H1 (cell line): ENCODE results near the gene WFDC11. TPM values are rescaled to one million over a fixed set of nuclear protein-coding genes. Genes with fewer than 3 reads are reported as not detected.

Experiments used
- CTCF ChIA-PET: fragments of 300-600 bp; sonication (Branson Sonifier 250); formaldehyde crosslinking; loops from one replicate; lab custom pipeline; 2021; ENCODE audit not compliant: partially characterized antibody; lab: Charles Lee
- POLR2A ChIA-PET: fragments of 300-600 bp; sonication (Branson Sonifier 250); formaldehyde crosslinking; loops from one replicate; lab custom pipeline; 2021; ENCODE audit warnings: inconsistent platforms; ENCODE audit not compliant: partially characterized antibody; lab: Charles Lee
- DNase-seq, 2 experiments: peaks; one replicate each; pipeline versions ENCODE4 v3.0.0 to v3.0.0-alpha.2; 2010 to 2022; ENCODE audit warnings: low spot score in 2 of 2, low read depth in 1 of 2, mixed read lengths in 1 of 2
- FAIRE-seq: peaks from 2 replicates; lab custom pipeline; 2011; peaks lifted over from hg19 to GRCh38; lab: Jason Lieb, UNC
- H2AFZ ChIP-seq: 2 replicates; pipeline ENCODE4 v1.8.1; 2012; ENCODE audit warnings: low read length, inconsistent platforms
- H2AK5ac ChIP-seq: 2 replicates; pipeline ENCODE4 v1.6.1; 2013; ENCODE audit warnings: low read depth, low read length
- H2BK120ac ChIP-seq: replicated peaks from 2 replicates; pipeline ENCODE3; 2013; ENCODE audit warnings: low read depth, low read length, inconsistent platforms
- H2BK12ac ChIP-seq: 2 replicates; pipeline ENCODE4 v1.6.1; 2013; ENCODE audit warnings: low read depth, low read length
- H2BK15ac ChIP-seq: 2 replicates; pipeline ENCODE4 v1.6.1; 2013; ENCODE audit warnings: low read length
- H2BK20ac ChIP-seq: 2 replicates; pipeline ENCODE4 v1.6.1; 2013; ENCODE audit warnings: low read length
- H2BK5ac ChIP-seq: 2 replicates; pipeline ENCODE4 v1.6.1; 2013; ENCODE audit warnings: low read depth, low read length
- H3K14ac ChIP-seq: 2 replicates; pipeline ENCODE4 v1.6.1; 2013; ENCODE audit warnings: inconsistent platforms; ENCODE audit not compliant: insufficient read length
- H3K18ac ChIP-seq: 2 replicates; pipeline ENCODE4 v1.6.1; 2013; ENCODE audit warnings: low read length; ENCODE audit errors: extremely low read depth
- H3K23ac ChIP-seq: 2 replicates; pipeline ENCODE4 v1.6.1; 2013; ENCODE audit warnings: inconsistent platforms; ENCODE audit not compliant: insufficient read length
- H3K23me2 ChIP-seq: 2 replicates; pipeline ENCODE4 v1.6.1; 2013; ENCODE audit warnings: low read depth, low read length
- H3K27ac ChIP-seq: 2 replicates; pipeline ENCODE4 v1.6.1; 2011; ENCODE audit warnings: low read depth, low read length, inconsistent platforms
- H3K27me3 ChIP-seq, 4 experiments: replicated peaks in 1 of 4; 1 replicate in 1 of 4; 2 replicates in 3 of 4; pipeline versions ENCODE4 v1.6.1 to v1.8.1; 2011 to 2013; ENCODE audit warnings: low read length in 3 of 4, mild to moderate bottlenecking in 3 of 4, inconsistent platforms in 2 of 4, mixed read lengths in 2 of 4, moderate library complexity in 1 of 4; ENCODE audit not compliant: control insufficient read depth in 3 of 4, insufficient read depth in 3 of 4; ENCODE audit errors: extremely low read depth in 1 of 4
- H3K36me3 ChIP-seq, 4 experiments: 2 replicates each; pipeline versions ENCODE4 v1.6.1 to v1.8.1; 2011 to 2013; ENCODE audit warnings: mild to moderate bottlenecking in 4 of 4, low read length in 3 of 4, moderate library complexity in 2 of 4, control low read depth in 1 of 4, inconsistent platforms in 1 of 4; ENCODE audit not compliant: insufficient read depth in 4 of 4, control insufficient read depth in 2 of 4
- H3K4ac ChIP-seq: replicated peaks from 2 replicates; pipeline ENCODE3; 2013; ENCODE audit warnings: low read length, low read depth, mixed read lengths, inconsistent platforms; ENCODE audit not compliant: insufficient read length
- H3K4me1 ChIP-seq, 4 experiments: replicated peaks in 1 of 4; 1 replicate in 1 of 4; 2 replicates in 3 of 4; pipeline versions ENCODE4 v1.6.1 to v1.8.1; 2011 to 2013; ENCODE audit warnings: low read length in 3 of 4, inconsistent platforms in 2 of 4, mixed read lengths in 1 of 4; ENCODE audit not compliant: insufficient read depth in 4 of 4, control insufficient read depth in 3 of 4
- H3K4me2 ChIP-seq, 2 experiments: 2 replicates each; pipeline versions ENCODE4 v1.6.1 to v1.8.1; 2011 to 2013; ENCODE audit warnings: low read depth in 2 of 2, low read length in 2 of 2, control low read depth in 1 of 2, inconsistent platforms in 1 of 2, mild to moderate bottlenecking in 1 of 2; ENCODE audit not compliant: insufficient read depth in 1 of 2
- H3K4me3 ChIP-seq, 4 experiments: fragments of 200-600, 300-600 bp in 1 of 4; sonication (generic), shearing (Covaris generic), sonication (Bioruptor Twin) in 1 of 4; 2 replicates each; pipeline versions ENCODE4 v1.5.1 to v1.8.1; 2011 to 2016; ENCODE audit warnings: low read length in 4 of 4, low read depth in 3 of 4, control low read depth in 2 of 4, inconsistent platforms in 2 of 4, mild to moderate bottlenecking in 2 of 4, mixed read lengths in 1 of 4, moderate library complexity in 1 of 4; ENCODE audit not compliant: insufficient read depth in 2 of 4; ENCODE audit errors: extremely low read depth in 1 of 4
- H3K56ac ChIP-seq: replicated peaks from 2 replicates; pipeline ENCODE3; 2013; ENCODE audit warnings: low read depth, mild to moderate bottlenecking, mixed read lengths, low read length, inconsistent platforms; ENCODE audit not compliant: insufficient read length
- H3K79me1 ChIP-seq: 2 replicates; pipeline ENCODE4 v1.6.1; 2013; ENCODE audit warnings: low read depth, low read length, control low read depth
- H3K79me2 ChIP-seq, 2 experiments: 2 replicates each; pipeline versions ENCODE4 v1.6.1 to v1.8.1; 2012 to 2013; ENCODE audit warnings: low read length in 2 of 2, mild to moderate bottlenecking in 2 of 2, inconsistent platforms in 1 of 2; ENCODE audit not compliant: insufficient read depth in 2 of 2, control insufficient read depth in 1 of 2
- H3K9ac ChIP-seq, 4 experiments: replicated peaks in 1 of 4; 1 replicate in 1 of 4; 2 replicates in 3 of 4; pipeline versions ENCODE4 v1.6.1 to v1.8.1; 2011 to 2013; ENCODE audit warnings: low read depth in 3 of 4, low read length in 3 of 4, control low read depth in 2 of 4, mild to moderate bottlenecking in 2 of 4, moderate library complexity in 2 of 4, inconsistent platforms in 1 of 4; ENCODE audit errors: extremely low read depth in 1 of 4
- H3K9me3 ChIP-seq, 2 experiments: 2 replicates each; pipeline versions ENCODE4 v1.6.1 to v1.8.1; 2012 to 2013; ENCODE audit warnings: mild to moderate bottlenecking in 2 of 2, moderate library complexity in 2 of 2, control low read depth in 1 of 2, inconsistent platforms in 1 of 2, low read depth in 1 of 2, low read length in 1 of 2, mixed read lengths in 1 of 2; ENCODE audit not compliant: insufficient read depth in 2 of 2
- H4K20me1 ChIP-seq, 2 experiments: replicated peaks in 1 of 2; 2 replicates each; pipeline versions ENCODE3 to v1.8.1; 2011 to 2013; ENCODE audit warnings: inconsistent platforms in 2 of 2, low read length in 2 of 2, mild to moderate bottlenecking in 1 of 2; ENCODE audit not compliant: insufficient read depth in 2 of 2, control insufficient read depth in 1 of 2
- H4K5ac ChIP-seq: 2 replicates; pipeline ENCODE4 v1.6.1; 2013; ENCODE audit warnings: low read length, low read depth, mixed read lengths, inconsistent platforms; ENCODE audit not compliant: insufficient read length
- H4K8ac ChIP-seq: 2 replicates; pipeline ENCODE4 v1.8.0; 2013; ENCODE audit warnings: mild to moderate bottlenecking, moderate library complexity, low read length, inconsistent platforms; ENCODE audit not compliant: insufficient read depth; ENCODE audit errors: extremely low read depth
- H4K91ac ChIP-seq: replicated peaks from 2 replicates; pipeline ENCODE3; 2013; ENCODE audit warnings: low read length, mixed read lengths, inconsistent platforms; ENCODE audit not compliant: insufficient read length
- EP300 ChIP-seq, 2 experiments: IDR thresholded peaks; 1 replicate in 1 of 2; 2 replicates in 1 of 2; pipeline ENCODE4 v1.6.1; 2011 to 2012; ENCODE audit warnings: low read depth in 2 of 2, low read length in 2 of 2, mild to moderate bottlenecking in 2 of 2, borderline replicate concordance in 1 of 2, inconsistent platforms in 1 of 2, moderate library complexity in 1 of 2
- SIX5 ChIP-seq: IDR thresholded peaks from 2 replicates; pipeline ENCODE4 v1.6.1; 2011; ENCODE audit warnings: mild to moderate bottlenecking, low read depth, low read length
- SUZ12 ChIP-seq: fragments of 200-600 bp; sonication (generic); IDR thresholded peaks from 2 replicates; pipeline ENCODE4 v1.6.1; 2012; ENCODE audit warnings: mild to moderate bottlenecking, inconsistent platforms, low read length, moderate library complexity, mixed read lengths
- TBP ChIP-seq: IDR thresholded peaks from 2 replicates; pipeline ENCODE4 v1.6.1; 2011; ENCODE audit warnings: low read depth, low read length, improper control_type of control experiment
- TEAD4 ChIP-seq: IDR thresholded peaks from 2 replicates; pipeline ENCODE4 v1.6.1; 2012; ENCODE audit warnings: low read depth, low read length, inconsistent platforms, mixed read lengths
- WGBS, 2 experiments: shearing (Covaris generic) in 1 of 2; methylation state at CpG; one replicate each; pipeline versions ENCODE4 v1.1.6 to v1.1.7; 2013 to 2015; ENCODE audit warnings: low lambda C conversion rate in 2 of 2, mixed read lengths in 2 of 2, inconsistent platforms in 1 of 2, low coverage in 1 of 2, missing lambda C conversion rate in 1 of 2; ENCODE audit not compliant: insufficient replicate concordance in 2 of 2, insufficient coverage in 1 of 2, insufficient read length in 1 of 2; ENCODE audit errors: extremely low coverage in 1 of 2, missing lambda C conversion rate in 1 of 2; 5-methylcytosine and 5-hydroxymethylcytosine counted together
- polyA plus RNA-seq, 7 experiments: library from polyadenylated mRNA; depleted of rRNA in 3 of 7; stranded (reverse) in 5 of 7; unstranded in 2 of 7; fragments of >200 nt in 5 of 7; fragments of 200-250 nt in 2 of 7; gene quantifications; 1 replicate in 5 of 7; 2 replicates in 1 of 7; 4 replicates in 1 of 7; pipeline versions ENCODE4 v1.2.1 to v1.2.3, GENCODE V29; 2011 to 2013; ENCODE audit warnings: missing spikeins in 2 of 7, mixed read lengths in 2 of 7
- total RNA-seq: library from RNA; stranded (reverse); fragmentation: NEBNext Ultra II Directional; extraction: Animal tissue kit (Norgen Biotek cat#: 25700); gene quantifications from 2 replicates; pipeline ENCODE4 v1.2.1, GENCODE V29; 2021

The WFDC11 gene
- total and polyA plus RNA-seq, 2 of the 8 experiments (the other 6 are each of a cell fraction or from before 2014, with no cell fraction given), result not detected

DNA sequence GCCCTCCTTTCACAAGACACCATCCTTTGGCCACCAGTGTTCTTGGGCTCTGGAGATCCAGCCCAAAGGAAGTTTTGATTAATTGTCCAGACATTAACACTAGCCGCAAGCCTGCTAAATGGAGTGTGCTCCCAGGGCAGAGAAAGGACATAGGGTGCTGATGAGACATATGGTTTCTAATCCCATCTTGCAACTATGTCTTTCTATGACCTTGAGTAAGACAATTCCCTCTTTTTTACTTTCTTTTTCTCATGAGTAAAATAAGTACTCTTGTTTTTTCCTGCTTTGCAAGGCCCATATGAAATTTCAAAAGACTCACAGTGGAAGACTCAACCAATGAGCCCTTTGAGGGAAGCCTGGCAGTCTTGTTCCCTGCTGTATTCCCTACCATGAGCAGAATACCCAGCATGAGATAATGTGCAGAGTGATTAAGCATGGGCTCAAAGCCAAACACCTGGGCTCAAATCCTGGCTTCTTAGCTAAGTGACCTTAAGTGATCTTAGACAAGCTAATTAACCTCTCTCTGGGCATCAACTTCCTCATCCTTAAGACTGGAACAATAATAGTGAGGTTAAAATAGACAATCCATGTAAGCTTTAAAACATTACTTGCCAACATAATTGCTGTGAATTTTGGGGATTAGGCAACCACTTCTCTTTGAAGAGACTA lies 35.1 kb upstream of the WFDC11 start, which contains the start of gene WFDC10B:
Gene WFDC10B, minus strand, starts transcription at position 51 of the 669 bp plus-strand sequence. CDS start 19,027 bp downstream, outside the sequence.
- DNase-seq (no peak), FAIRE-seq (no peak)
- ChIA-PET POLR2A (interaction anchor here (0.7 kb wide), 1 partner anchor 25 kb away, joined by 4 read pairs; no protein-coding TSS in a partner anchor), CTCF (interaction anchor here (1.1 to 1.3 kb wide), 2 partner anchors 11 to 13 kb away, joined by 3 to 6 read pairs; no protein-coding TSS in a partner anchor)
- Histone ChIP-seq H3K4me2 (no peak within 1 kb of the TSS), H4K8ac (no peak within 1 kb of the TSS), H3K79me1 (no peaks in the 10 kb centered on the region), H2BK15ac (no peak within 1 kb of the TSS), H3K4me3 (no peak within 1 kb of the TSS), H3K79me2 (no peaks in the 10 kb centered on the region), H2BK12ac (no peak within 1 kb of the TSS), H4K5ac (no peak within 1 kb of the TSS), H4K20me1 (no peaks in the 10 kb centered on the region), H3K18ac (no peak within 1 kb of the TSS), H3K23me2 (no peaks in the 10 kb centered on the region), H3K27ac (no peak within 1 kb of the TSS), H3K9ac (no peak within 1 kb of the TSS), H3K4ac (no peak within 1 kb of the TSS), H2AK5ac (no peak within 1 kb of the TSS), H3K36me3 (no peaks in the 10 kb centered on the region), H2BK5ac (no peak within 1 kb of the TSS), H3K27me3 (no peaks in the 10 kb centered on the region; a peak in 1 of 7 replicates), H3K4me1 (no peaks in the 10 kb centered on the region), H3K56ac (no peak within 1 kb of the TSS), H2BK20ac (no peak within 1 kb of the TSS), H3K14ac (no peak within 1 kb of the TSS), H2BK120ac (no peak within 1 kb of the TSS), H3K23ac (no peak within 1 kb of the TSS), H3K9me3 (no peaks in the 10 kb centered on the region), H4K91ac (no peak within 1 kb of the TSS), H2AFZ (no peak within 1 kb of the TSS)
- WGBS, 2 experiments, result 100% methylated on average over 1 of the region's 1 CpG; no CpG with 5 or more reads in 1 of the 2 experiments
- no peak for TF ChIP-seq SUZ12
- no peak for TF ChIP-seq SIX5
- no peak for TF ChIP-seq TBP
- no peak for TF ChIP-seq TEAD4
- TF ChIP-seq EP300 (IDR thresholded peaks at IDR 0.05; ENCODE audit: borderline replicate concordance in 1 of 2, low read depth in 2 of 2, low read length in 2 of 2), result no peak
